GM11168 (cell line): ENCODE results near the gene GDF2.

Source experiments
- in situ Hi-C: fragments of 300-500 bp; cut with MboI; formaldehyde crosslinking; loops from one replicate; pipeline ENCODE4 v1.12.0; 2022; ENCODE audit warnings: low sequenced_read_pairs; ENCODE audit not compliant: unreplicated experiment

The GDF2 gene

DNA sequence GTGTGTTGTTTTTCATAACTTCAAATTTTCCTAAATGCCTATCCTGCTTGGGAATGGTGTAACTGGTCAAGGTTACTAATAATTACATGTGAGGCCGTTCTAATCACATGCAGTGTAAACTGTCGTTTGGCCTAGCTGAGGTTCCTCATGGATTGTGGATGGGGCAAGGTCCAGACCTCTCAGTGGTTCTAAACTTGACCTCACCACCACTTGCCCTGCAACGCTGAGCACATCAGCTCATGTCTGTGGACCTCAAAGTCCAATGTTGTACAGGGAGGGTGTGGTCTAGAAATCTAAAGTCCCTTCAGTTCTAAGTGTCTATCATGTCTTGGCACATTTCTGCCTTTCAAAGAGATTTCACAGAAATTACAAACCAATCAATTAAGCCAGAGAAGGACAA lies 41.5 kb downstream of the GDF2 start:
- in situ Hi-C loops = no loop called here

DNA sequence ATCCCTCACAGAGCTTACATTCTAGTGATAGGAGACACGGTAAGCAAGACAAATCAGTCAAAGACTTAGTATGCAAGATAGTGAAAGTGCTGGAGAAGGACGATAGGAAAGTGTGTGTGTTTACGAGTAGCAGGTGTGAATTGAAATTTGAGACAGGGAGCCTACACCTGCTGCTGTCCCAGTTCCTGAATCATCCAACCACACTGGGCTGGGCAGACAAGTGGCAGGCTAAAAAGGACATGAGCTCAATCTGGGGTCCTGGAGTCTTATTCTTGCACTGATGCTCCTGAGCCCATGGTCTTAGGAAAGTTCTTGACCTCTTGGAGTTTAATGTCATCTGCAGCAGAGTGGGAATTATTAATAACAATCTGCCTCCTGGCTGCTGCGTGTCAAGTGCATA lies 42.1 kb downstream of the GDF2 start:
- in situ Hi-C loops = no loop called here

DNA sequence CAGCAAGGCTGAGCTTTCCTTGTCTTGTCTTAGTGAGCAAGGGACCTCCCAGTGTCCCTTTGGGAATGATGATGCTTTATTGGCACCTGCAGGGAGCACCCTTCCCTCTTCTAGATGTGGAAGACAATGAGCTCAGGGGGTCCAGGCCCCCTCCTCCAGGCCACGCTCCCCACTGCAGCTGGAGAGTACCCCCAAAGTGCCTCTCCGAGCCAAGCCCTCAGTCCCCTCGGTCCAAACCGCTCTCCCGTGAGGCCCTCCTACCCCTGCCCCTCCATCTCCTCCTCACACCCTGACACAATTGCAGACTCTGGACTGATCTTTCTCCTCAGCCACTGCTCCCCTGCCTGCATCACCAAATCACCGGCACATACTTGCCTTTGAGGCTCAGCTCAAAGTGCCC lies 42.7 kb downstream of the GDF2 start:
- in situ Hi-C loops = no loop called here

DNA sequence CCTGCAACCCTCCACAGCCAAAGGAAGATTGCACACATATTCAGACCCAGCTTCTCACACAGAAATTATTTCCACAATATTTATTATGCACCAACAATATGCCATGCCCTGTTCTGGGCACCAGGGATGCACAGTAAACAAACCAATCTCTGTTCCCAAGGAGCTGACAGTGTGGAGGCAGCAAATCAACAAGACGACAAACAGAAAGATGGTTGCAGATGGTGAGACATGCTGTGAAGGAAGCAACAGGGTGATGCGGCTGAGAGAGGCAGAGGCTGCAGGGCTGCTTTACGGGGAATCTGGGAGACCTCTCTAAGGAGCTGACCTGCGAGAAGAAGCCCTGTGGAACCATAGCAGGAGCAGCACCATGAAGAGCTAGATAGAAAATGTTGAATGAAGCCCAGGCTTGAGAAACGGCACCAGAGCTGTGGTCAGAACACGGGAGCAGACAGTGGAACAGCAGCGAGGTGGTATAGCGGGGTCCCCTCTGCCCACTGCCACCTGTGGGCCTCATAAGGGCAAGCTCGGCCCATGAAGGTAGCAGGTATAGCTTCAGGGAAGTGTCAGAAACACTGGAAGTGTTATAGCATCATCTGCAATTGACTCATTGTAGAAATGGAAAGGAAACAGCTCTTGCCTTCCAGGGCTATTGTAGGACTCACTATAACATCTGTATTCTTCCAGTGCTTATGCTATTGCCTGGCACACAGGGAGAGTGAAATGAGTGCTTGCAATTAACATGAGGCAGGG lies 43.4 kb downstream of the GDF2 start:
- in situ Hi-C loops = no loop called here

DNA sequence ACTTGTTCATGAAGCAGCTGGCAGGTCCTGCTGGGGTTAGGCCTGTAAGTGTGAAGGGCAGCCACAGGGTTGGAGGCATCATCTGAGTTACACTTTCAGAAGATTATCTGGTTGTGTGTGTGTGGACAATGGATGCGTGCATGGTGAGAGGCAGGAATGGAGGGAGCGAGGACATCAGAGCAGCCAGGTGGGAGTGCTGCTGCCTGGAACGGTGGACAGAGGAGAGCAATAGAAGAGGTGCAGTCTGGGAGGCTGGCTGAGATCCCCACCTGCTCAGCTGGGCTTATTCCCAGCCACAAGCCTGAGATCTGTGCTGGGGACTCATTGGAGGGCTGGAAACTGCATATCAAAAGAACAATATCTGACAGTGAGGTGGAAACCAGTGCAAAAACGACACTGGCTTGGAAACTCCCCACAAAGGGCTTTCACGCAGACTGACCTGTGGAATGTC lies 44.0 kb downstream of the GDF2 start:
- in situ Hi-C loops = no loop called here

DNA sequence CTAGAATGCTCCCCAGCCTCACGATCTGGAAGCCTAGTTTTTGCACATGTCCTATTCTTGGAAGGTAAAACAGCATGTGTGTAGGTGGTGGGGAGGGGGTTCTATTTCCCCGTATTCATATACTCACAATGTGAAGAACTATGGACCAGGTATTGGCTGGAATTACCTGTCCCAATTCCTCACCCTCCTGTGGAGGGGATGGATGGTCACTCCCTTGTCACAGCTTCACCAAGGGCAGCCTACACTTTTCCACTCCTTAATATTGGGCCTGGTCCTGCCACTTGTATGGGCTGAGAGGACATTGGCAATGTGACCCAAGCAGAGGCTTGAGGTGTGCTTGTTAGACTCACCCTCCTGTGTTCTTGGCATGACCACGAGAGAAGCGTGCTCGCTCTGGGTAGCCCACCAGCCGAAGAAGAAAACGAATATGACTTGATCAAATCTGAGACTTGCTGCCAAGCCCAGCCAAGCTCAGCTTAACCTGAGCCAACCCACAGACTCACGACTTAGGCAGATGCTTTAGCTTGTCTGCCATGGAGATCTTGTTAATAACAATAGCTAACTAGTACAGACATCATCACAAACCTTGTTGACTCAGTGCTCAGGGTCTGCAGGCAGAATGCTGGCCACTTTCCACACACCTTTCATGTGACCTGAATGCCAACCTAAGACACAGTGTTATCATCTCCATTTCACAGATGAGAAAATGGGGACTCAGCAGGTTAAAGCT lies 44.6 kb downstream of the GDF2 start:
- in situ Hi-C loops = no loop called here

DNA sequence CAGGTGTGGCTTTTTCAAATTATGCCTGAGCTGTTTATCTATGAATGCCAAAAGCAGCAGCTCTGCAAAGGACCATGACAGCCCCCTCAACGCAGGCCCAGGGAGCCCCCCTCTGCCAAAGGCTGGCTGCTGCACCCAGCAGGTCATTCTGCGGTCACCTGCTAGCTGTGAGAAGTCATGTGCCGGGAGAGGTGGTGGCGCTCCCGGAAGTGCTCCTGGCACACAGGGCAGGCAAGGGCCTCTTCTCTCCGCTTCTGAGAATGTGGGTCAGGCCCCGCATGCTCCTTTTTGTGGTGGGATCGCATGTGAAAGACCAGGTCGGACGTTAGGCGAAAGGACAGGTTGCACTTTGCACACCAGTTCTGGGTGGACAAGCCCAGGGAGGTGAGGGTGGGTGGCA lies 45.4 kb downstream of the GDF2 start:
- in situ Hi-C loops = no loop called here

DNA sequence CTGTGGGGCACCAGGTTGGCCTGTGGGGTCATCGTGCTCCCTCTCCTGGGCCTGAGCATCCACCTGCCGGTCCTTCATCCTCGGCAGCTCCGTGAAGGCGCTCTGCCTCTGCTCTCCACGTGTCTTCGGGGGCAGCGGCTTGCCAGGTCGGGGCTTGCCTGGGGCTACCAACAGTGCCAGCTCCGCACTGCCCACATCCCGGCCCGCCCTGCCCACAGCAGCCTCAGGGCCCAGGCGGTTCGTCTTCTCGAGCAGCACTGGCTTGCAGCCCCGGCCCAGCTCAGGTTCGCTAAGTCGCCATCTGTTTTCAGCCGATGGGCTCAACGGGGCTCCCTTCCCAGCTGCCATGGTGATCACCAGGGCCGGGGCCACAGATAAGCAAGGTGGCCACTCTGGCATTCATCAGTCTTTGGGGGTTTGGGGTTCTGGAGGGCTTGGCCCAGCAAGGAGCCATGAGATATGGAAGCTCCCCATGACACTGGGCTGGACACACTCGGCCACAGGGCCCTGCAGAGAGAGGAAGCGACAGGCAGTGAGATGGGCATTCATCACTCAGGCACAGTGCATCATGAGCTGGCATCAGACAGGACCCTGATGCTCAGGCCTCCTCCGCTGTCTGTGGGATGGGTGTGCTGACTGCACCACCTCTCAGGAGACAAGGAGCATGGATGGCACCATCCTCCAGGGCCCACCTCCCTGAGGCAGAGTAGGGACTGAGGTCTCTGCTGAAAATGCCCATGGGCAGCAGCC lies 46.4 kb downstream of the GDF2 start:
- in situ Hi-C loops = no loop called here

DNA sequence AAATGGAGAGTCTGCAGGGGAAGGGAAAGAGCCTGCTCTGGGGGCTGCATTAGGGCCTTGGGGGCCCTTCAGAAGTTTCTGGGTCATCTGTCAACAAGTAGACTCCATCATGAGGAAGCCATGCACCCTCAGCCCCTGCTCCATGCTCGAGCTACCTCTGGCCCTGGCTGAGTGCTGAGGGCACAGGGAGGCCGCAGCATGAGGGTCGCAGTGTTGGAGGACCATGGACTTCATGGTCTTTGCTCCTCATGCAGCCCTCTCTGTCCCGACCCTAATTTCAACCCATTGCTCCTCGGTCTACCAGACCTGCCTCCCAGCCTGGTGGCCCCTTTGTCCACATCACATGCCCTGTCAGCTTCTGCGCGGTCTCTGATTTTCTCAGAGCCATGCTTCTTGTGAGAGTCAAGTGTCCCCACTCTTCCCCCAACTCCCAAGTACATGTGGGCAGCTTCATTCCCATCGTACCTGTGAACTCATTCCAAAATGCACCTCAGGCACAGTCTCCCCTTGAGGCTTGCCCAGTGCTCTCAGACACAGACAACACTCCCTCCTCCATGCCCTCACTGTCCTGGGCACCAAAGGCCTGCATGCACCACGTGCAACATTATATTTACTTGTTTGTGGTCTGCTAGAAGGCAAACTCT lies 47.1 kb downstream of the GDF2 start:
- in situ Hi-C loops = no loop called here

DNA sequence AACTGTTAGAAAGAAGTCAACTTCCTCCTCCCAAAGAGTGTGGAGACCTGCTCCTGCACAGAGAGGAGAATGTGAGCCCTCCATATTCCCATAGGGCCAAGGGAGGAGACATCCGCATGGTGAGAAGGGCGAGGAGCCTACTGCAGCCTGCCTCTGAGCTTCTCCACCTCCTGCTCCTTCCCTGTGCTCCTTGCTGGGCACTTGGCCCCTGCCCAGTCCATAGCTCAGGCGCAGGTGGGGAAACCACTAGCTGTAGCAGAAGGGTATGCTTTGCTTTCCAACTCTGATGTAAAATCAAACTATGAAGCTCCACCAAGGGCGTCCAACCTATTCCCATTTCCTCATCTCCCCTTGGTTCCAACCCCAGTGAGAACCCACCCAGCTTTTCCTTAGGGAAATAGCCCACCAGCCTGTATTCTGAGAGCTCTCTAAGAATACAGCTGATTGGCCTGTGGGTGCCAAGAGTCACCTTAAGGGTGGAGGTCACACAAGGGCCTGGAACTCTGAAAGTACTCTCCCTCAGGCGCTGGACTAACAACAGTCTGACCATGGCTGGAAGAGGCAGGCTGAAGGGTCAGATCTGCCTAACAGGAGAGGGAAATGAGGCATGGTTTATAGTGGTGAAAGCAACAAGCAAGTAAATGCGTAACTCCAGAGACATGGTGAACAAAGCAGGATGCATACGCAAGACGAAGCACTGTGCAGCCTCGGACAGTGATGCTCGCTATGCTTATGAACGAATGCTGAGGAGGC lies 47.9 kb downstream of the GDF2 start:
- in situ Hi-C loops = no loop called here

DNA sequence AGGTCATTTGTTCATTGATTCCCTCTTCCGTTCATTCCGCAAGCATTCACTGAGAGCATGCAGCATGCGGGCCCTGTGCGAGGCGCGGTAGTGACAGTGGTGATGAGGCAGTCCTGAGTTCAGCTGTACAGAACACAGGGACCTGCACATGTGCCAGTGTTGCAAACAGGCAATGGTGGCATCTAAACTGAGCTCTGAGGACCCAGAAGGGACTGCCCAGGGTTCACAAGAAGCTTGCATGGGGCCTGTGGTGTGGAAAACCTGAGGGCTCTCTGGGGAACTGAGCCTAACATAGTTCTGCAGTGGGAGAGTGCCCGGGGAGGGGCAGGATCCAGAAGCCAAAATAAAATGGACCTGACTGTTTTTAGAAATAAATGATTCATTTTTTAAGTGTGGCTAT lies 48.6 kb downstream of the GDF2 start:
- in situ Hi-C loops = no loop called here

DNA sequence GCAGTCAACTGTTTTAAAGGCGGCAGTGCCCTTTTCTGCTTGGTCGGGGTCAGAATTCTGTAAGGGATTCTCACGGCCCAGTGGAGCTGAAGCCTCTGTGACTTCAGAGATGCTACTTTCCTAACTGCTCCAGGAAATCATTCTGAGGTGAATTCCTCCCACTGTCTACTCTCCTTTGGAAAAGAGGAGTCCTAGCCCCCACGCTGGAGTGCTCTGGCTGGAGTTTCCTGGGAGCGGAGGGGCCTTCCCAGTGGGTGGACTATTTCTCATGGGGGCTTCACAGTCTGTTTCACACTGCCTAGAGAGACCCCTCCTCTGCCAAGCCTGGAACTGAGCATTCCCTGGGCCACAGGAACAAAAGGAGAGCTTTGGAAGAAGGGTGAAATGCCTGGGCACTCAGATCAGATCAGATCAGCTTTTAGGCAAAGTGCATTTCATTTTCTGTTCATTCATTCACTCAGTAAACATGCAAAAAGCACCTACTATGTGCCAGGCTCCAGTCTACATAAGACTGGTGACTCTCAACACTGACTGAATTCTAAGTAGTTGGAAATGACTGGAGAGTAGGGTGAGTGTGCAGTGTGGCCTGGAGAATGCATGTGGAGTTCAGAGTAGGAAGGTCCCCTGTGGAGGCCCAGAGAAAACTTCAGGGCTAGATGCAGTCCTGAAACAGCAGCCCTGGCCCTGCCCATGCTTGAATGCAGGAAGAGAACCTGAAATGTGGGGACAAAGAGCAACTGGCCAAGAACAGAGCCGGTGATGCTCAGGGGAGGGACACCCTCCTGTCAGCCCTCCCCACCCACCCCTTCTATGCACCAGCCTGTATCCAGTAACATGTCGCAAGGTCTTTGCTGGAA lies 49.6 kb downstream of the GDF2 start:
- in situ Hi-C loops = no loop called here

DNA sequence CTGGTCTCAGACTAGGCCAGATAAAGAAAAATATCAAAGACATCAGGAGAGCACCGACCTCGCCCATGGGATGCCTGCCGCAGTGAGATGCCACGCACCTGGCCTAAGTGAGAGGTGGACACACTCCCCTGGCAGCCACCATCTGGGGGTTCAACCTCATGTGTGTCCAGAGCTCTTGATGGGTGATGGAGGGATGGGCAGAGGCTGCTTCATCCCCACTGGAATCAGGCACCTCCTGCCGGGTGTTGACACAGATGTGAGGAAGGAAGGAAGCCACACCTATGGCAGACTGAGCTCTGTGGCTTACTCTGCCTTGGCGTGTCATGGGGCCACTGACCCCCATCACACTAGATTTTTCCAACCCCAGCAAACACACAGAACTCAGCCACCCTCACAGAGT lies 50.5 kb downstream of the GDF2 start:
- in situ Hi-C loops = no loop called here

DNA sequence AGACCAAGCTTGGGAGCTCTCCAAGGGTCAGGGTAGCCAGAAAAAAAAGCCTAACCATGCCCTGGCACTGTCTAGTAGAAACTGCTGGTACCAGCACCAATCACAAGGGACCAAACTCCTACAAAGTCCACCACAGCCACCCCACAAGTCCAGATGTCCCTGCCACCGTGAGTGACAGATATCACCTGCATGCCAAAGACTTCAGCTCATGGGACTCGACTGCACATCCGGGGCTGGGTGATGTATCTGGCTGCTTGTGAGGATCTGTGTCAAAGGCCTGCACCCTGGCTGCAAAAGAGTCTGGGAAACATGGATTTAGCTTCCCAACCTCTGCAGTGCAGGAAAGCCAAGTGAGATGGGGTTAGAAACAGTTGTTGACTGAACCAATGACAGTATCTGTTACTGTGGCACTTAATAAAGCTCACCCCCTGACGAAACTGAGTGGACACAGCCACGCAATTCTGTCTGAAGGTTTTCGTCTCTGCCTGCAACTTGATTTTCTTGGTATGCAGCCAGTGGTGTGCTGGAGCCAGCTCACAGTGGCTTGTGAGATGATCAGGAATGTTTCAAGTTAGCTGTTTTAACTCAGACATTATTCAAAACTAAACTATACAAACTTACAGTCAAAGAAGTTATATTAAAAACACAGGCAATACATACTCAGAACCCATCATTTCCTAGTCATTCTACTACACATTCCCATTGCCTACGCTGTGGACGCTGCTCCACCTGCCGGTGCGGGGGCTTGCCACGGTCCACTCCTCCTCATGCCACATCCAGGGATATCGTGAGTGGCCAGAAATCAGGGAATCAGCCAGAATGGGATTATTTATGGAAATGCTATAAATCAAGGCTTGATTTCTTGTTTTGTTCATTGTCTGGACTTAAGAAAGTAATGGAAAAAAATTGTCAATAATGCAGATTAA lies 52.6 kb downstream of the GDF2 start:
- in situ Hi-C loops = no loop called here

DNA sequence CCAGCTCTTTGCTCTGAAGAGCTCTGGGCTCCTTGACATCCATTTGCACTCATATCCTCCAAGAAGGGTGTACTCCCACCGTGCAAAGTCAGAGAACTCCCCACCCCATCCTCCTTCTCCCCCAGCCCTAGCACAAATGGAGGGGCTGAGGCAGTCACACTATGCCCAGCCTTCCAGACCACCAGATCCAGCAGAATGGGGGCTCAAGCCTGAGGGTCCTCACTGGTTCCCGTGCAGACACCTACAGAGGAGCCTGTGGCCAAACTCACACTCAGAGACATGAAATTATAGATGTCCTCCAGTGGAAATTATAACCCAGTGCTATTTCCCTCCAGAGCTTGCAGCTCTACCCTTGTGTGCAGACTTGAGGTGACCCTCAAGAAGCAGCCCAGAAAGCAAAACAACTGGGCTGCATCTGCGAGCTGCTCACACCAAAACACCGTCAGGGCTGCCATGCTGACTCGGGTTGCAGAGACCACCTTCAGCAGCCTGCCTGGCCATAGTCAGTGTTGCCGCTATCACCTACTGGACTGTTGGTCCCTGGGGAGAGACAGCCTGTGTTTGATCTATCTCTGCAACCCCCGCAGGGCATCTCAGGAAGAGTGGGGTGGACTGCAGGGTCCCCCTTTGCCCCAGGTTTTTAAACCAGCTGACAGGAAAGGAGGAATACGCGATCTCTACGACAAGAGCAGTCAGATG lies 54.4 kb downstream of the GDF2 start:
- in situ Hi-C loops = no loop called here
